Fibroblast of lung (primary cell): ENCODE data around the gene ZC3H12A. TPM values are rescaled to one million over a fixed set of nuclear protein-coding genes. Genes with fewer than 3 reads are reported as not detected.

Source experiments
- DNase-seq, 2 donors: peaks; one replicate each; pipeline versions ENCODE4 v3.0.0 to v3.0.0-alpha.2; 2010; ENCODE audit warnings: low read depth in 2 of 2
- H2AFZ ChIP-seq: 2 replicates; pipeline ENCODE4 v1.5.1; 2012; ENCODE audit warnings: low read length, control low read depth, inconsistent platforms
- H3K27ac ChIP-seq: 2 replicates; pipeline ENCODE4 v1.5.1; 2011; ENCODE audit warnings: low read length, control low read depth; ENCODE audit not compliant: insufficient read depth
- H3K27me3 ChIP-seq: 2 replicates; pipeline ENCODE4 v1.5.1; 2011; ENCODE audit warnings: mild to moderate bottlenecking, low read length; ENCODE audit not compliant: control insufficient read depth, insufficient read depth
- H3K36me3 ChIP-seq: 2 replicates; pipeline ENCODE4 v1.5.1; 2011; ENCODE audit warnings: low read length; ENCODE audit not compliant: control insufficient read depth, insufficient read depth
- H3K4me1 ChIP-seq: 2 replicates; pipeline ENCODE4 v1.5.1; 2011; ENCODE audit warnings: low read length; ENCODE audit not compliant: control insufficient read depth, insufficient read depth; ENCODE audit errors: extremely low read depth
- H3K4me2 ChIP-seq: 2 replicates; pipeline ENCODE4 v1.5.1; 2011; ENCODE audit warnings: low read length, control low read depth; ENCODE audit not compliant: insufficient read depth; ENCODE audit errors: extremely low read depth
- H3K4me3 ChIP-seq, 4 experiments: fragments of 200-600 bp in 1 of 4; sonication (generic) in 1 of 4; replicated peaks in 1 of 4; 2 replicates each; pipeline ENCODE4 v1.5.1; 2011 to 2016; ENCODE audit warnings: low read length in 4 of 4, low read depth in 3 of 4, mild to moderate bottlenecking in 3 of 4, control low read depth in 2 of 4, inconsistent platforms in 1 of 4, mixed read lengths in 1 of 4; ENCODE audit not compliant: insufficient read depth in 1 of 4; ENCODE audit errors: control extremely low read depth in 1 of 4
- H3K79me2 ChIP-seq: 2 replicates; pipeline ENCODE4 v1.5.1; 2012; ENCODE audit warnings: mild to moderate bottlenecking, low read length, inconsistent platforms; ENCODE audit not compliant: control insufficient read depth, insufficient read depth
- H3K9ac ChIP-seq: 2 replicates; pipeline ENCODE4 v1.5.1; 2011; ENCODE audit warnings: mild to moderate bottlenecking, low read length, control low read depth; ENCODE audit not compliant: insufficient read depth
- H3K9me3 ChIP-seq: 2 replicates; pipeline ENCODE4 v1.5.1; 2012; ENCODE audit warnings: low read depth, low read length; ENCODE audit not compliant: control insufficient read depth, insufficient read depth
- H4K20me1 ChIP-seq: 2 replicates; pipeline ENCODE4 v1.5.1; 2011; ENCODE audit warnings: low read length; ENCODE audit not compliant: control insufficient read depth, insufficient read depth; ENCODE audit errors: extremely low read depth
- CTCF ChIP-seq, 2 donors: IDR thresholded peaks in 1 of 2; conservative IDR thresholded peaks in 1 of 2; 1 replicate in 1 of 2; 2 replicates in 1 of 2; pipeline ENCODE4 v1.5.1; 2011 to 2012; ENCODE audit warnings: low read length in 2 of 2, control low read depth in 1 of 2, inconsistent platforms in 1 of 2, low read depth in 1 of 2, mild to moderate bottlenecking in 1 of 2
- EZH2 ChIP-seq: IDR thresholded peaks from 2 replicates; pipeline ENCODE4 v1.5.1; 2012; ENCODE audit warnings: low read length, control low read depth, mild to moderate bottlenecking; ENCODE audit errors: missing control alignments
- polyA plus RNA-seq, 2 donors: library from polyadenylated mRNA; depleted of rRNA in 1 of 2; stranded (reverse) in 1 of 2; unstranded in 1 of 2; fragments of >200 nt; gene quantifications; 2 replicates each; pipeline ENCODE4 v1.2.1, GENCODE V29; 2011 to 2012; ENCODE audit warnings: missing spikeins in 1 of 2
- total RNA-seq: library from RNA; depleted of rRNA; stranded (reverse); fragments of >200 nt; gene quantifications from 2 replicates; pipeline ENCODE4 v1.2.1, GENCODE V29; 2014

Gene ZC3H12A
- total and polyA plus RNA-seq, 2 donors (not counting 1 experiment from before 2014, with no cell fraction given), result 4.9 to 7.8 TPM

DNA sequence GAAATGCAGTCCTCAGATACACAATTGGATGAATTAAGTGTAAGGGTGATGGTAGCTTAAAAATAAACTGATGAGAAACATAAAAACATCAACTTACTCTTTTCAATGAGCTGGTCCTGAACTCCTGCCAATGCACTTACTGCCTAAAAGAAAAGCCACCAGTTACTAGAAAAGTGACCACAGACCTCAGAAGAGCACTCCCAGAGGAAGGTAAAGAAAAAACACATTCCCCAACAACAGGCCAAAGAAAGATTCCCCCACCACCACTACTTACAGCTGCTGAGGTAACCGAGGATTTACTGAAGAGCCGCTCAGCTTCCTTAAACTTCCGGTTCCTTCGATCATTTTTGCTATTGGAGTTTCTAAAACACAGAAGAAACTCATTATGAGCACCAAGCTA, 34.8 kb downstream of the ZC3H12A start:
- peaks cover 15% of the 10 kb centered on the region for H3K79me2 ChIP-seq
- no peak overlapping the region for H3K27ac ChIP-seq
- H3K9me3 ChIP-seq, result no peaks in the 10 kb centered on the region
- no peak overlapping the region for H3K9ac ChIP-seq
- no peak overlapping the region for H3K4me3 ChIP-seq
- no peaks in the 10 kb centered on the region for H3K27me3 ChIP-seq
- H3K4me1 ChIP-seq, result no peaks in the 10 kb centered on the region
- peak in 1 of 2 donors; percentile 54 for DNase-seq
- H3K4me2 ChIP-seq, result no peak overlapping the region
- H2AFZ ChIP-seq, result no peak overlapping the region
- no peak for TF ChIP-seq EZH2
- TF ChIP-seq CTCF (conservative IDR thresholded peaks at IDR 0.05 in 1 of 2, IDR thresholded peaks at IDR 0.05 in 1 of 2; ENCODE audit: low read depth in 1 of 2, low read length in 2 of 2), result peak; percentile 14 to 37
- H3K36me3 ChIP-seq, result peaks cover 2% of the 10 kb centered on the region
- no peaks in the 10 kb centered on the region for H4K20me1 ChIP-seq

GRCh38 chr1:37513795-37514349, 39.5 kb downstream of the ZC3H12A start:
- no peaks in the 10 kb centered on the region for H3K4me1 ChIP-seq
- peak overlapping the region; percentile 58 for H3K9ac ChIP-seq
- peak overlapping the region; percentile 72 for H3K27ac ChIP-seq
- H4K20me1 ChIP-seq, result no peaks in the 10 kb centered on the region
- H3K4me3 ChIP-seq, result peak overlapping the region; percentile 83 to 90 (median 85)
- no peaks in the 10 kb centered on the region for H3K36me3 ChIP-seq
- H3K27me3 ChIP-seq, result no peaks in the 10 kb centered on the region
- H2AFZ ChIP-seq, result peak overlapping the region; percentile 41
- peak in 1 of 2 donors; percentile 12 for DNase-seq
- H3K4me2 ChIP-seq, result peak overlapping the region; percentile 94
- no peak for TF ChIP-seq EZH2
- TF ChIP-seq CTCF (conservative IDR thresholded peaks at IDR 0.05 in 1 of 2, IDR thresholded peaks at IDR 0.05 in 1 of 2; ENCODE audit: low read depth in 1 of 2, low read length in 2 of 2), result no peak
- H3K9me3 ChIP-seq, result no peaks in the 10 kb centered on the region
- H3K79me2 ChIP-seq, result peaks cover 15% of the 10 kb centered on the region

GRCh38 chr1:37514350-37515184, 40.2 kb downstream of the ZC3H12A start, which contains the start of gene MEAF6:
Gene MEAF6, minus strand, starts transcription at chr1:37514766. Its CDS starts 20 bp downstream, at chr1:37514746.
- Histone ChIP-seq H3K9ac (peak within 1 kb of the TSS; percentile 84), H3K79me2 (peaks cover 15% of the 10 kb centered on the region), H3K36me3 (no peaks in the 10 kb centered on the region), H2AFZ (peak within 1 kb of the TSS; percentile 92), H3K27me3 (no peaks in the 10 kb centered on the region), H3K4me3 (peak within 1 kb of the TSS; percentile 83 to 90 (median 85)), H4K20me1 (no peaks in the 10 kb centered on the region), H3K9me3 (no peaks in the 10 kb centered on the region), H3K4me1 (no peaks in the 10 kb centered on the region), H3K4me2 (peak within 1 kb of the TSS; percentile 99), H3K27ac (peak within 1 kb of the TSS; percentile 96)
- TF ChIP-seq EZH2 (no peak), CTCF (conservative IDR thresholded peaks at IDR 0.05 in 1 of 2, IDR thresholded peaks at IDR 0.05 in 1 of 2; ENCODE audit: low read depth in 1 of 2, low read length in 2 of 2) (peak in 1 of 2 donors; percentile 15)
- peak; percentile 72 to 80 for DNase-seq
